NOMO-1 (cell line): ENCODE data around the gene PRKCA.

ENCODE experiments used
- DNase-seq, 2 experiments: peaks; one replicate each; lab custom pipeline; 2025; ENCODE audit not compliant: unreplicated experiment in 2 of 2; lab: John Stamatoyannopoulos, UW

The PRKCA gene

GRCh38 chr17:66776999-66777688 lies 474.7 kb downstream of the PRKCA start:
- DNase-seq: no peak

- no peak for DNase-seq
These were observed 475.3 kb downstream of the PRKCA start for GRCh38 chr17:66777689-66778225.

- no peak for DNase-seq
These were observed 476.3 kb downstream of the PRKCA start for GRCh38 chr17:66778531-66779236.

GRCh38 chr17:66779237-66779606 lies 476.8 kb downstream of the PRKCA start:
- no peak for DNase-seq

GRCh38 chr17:66781135-66781534 lies 478.7 kb downstream of the PRKCA start:
- DNase-seq: no peak

- DNase-seq: no peak
These were observed 480.4 kb downstream of the PRKCA start for GRCh38 chr17:66782851-66783250.

GRCh38 chr17:66783656-66784381 lies 481.4 kb downstream of the PRKCA start:
- DNase-seq: no peak

- no peak for DNase-seq
These were observed 482.4 kb downstream of the PRKCA start for GRCh38 chr17:66784621-66785364.

- no peak for DNase-seq
These were observed 483.7 kb downstream of the PRKCA start for GRCh38 chr17:66786107-66786506.

GRCh38 chr17:66787914-66788313 lies 485.5 kb downstream of the PRKCA start:
- no peak for DNase-seq

- no peak for DNase-seq
These were observed 486.7 kb downstream of the PRKCA start for GRCh38 chr17:66789093-66789492.

- no peak for DNase-seq
These were observed 487.6 kb downstream of the PRKCA start for GRCh38 chr17:66789961-66790437.

GRCh38 chr17:66790501-66791061 lies 488.2 kb downstream of the PRKCA start:
- DNase-seq: no peak

- peak; percentile 47 to 86 for DNase-seq
These were observed 488.9 kb downstream of the PRKCA start for GRCh38 chr17:66791347-66791746.

GRCh38 chr17:66793814-66794213 lies 491.4 kb downstream of the PRKCA start:
- no peak for DNase-seq

- no peak for DNase-seq
These were observed 493.1 kb downstream of the PRKCA start for GRCh38 chr17:66795486-66795885.

GRCh38 chr17:66799849-66800537 lies 497.6 kb downstream of the PRKCA start:
- peak; percentile 62 to 75 for DNase-seq

GRCh38 chr17:66803474-66803951 lies 501.1 kb downstream of the PRKCA start:
- DNase-seq: no peak

- no peak for DNase-seq
These were observed 503.2 kb downstream of the PRKCA start for GRCh38 chr17:66805567-66805966.

- DNase-seq: no peak
These were observed 504.8 kb downstream of the PRKCA start for GRCh38 chr17:66807182-66807581.
